GM12873 (cell line): ENCODE results near the gene ZBTB7C.

Source experiments
- CTCF ChIP-seq: IDR thresholded peaks from 2 replicates; pipeline ENCODE4 v1.5.1; 2012; ENCODE audit warnings: low read depth, mild to moderate bottlenecking, moderate library complexity, low read length, control low read depth; ENCODE audit not compliant: insufficient read depth; ENCODE audit errors: missing control alignments

The ZBTB7C gene

GRCh38 chr18:48252525-48252924, 156.7 kb downstream of the ZBTB7C start:
- no peak for TF ChIP-seq CTCF

- TF ChIP-seq CTCF, result no peak
Observed at GRCh38 chr18:48250918-48251317, 158.3 kb downstream of the ZBTB7C start.

- no peak for TF ChIP-seq CTCF
Observed at GRCh38 chr18:48250362-48250907, 158.7 kb downstream of the ZBTB7C start.

GRCh38 chr18:48249854-48250253, 159.3 kb downstream of the ZBTB7C start:
- TF ChIP-seq CTCF, result no peak

- TF ChIP-seq CTCF, result no peak
Observed at GRCh38 chr18:48244530-48244929, 164.7 kb downstream of the ZBTB7C start.

- no peak for TF ChIP-seq CTCF
Observed at GRCh38 chr18:48238636-48239035, 170.5 kb downstream of the ZBTB7C start.

GRCh38 chr18:48238206-48238605, 171.0 kb downstream of the ZBTB7C start:
- TF ChIP-seq CTCF, result no peak

GRCh38 chr18:48236822-48237221, 172.4 kb downstream of the ZBTB7C start:
- no peak for TF ChIP-seq CTCF
